Right hindlimb (tissue), 1 donor: ENCODE data around the gene CRYBA1.
"Not testable (repeated sequence)": the region's sequence is repeated elsewhere in the genome, so short reads cannot be mapped to it uniquely, and the experiment has no call there.

Experiments
- DNase-seq: peaks from one replicate; pipeline ENCODE4 v3.0.0-alpha.2; 2018

Gene CRYBA1

DNA sequence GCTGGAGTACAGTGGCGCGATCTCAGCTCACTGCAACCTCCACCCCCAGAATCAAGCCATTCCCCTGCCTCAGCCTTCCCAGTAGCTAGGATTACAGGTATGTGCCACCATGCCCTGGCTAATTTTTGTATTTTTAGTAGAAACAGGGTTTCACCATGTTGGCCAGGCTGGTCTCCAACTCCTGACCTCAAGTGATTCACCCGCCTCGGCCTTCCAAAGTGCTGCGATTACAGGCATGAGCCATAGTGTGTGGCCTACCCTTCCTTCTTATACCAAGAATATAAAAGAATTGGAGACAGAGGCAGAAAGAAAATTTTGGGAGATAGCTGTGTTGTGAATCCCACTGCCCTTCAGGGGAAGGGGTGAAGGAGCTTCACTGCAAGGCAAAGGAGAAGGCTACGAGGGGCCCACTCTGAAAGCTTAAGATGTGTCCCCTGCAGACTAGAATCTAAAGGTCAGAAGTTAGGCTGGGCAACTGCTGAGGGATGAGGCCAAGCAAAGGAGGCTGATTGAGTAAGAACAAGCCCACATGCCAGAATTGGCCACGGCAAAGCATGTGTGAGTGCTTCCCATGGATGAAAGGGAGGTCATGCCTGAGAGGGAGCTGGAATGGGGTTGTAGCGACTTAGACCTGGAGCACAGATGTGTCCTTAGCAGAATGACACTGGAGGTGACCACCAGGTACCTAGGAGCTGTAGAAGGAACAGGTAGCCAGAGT, 8.4 kb upstream of the CRYBA1 start:
- DNase-seq, result no peak

DNA sequence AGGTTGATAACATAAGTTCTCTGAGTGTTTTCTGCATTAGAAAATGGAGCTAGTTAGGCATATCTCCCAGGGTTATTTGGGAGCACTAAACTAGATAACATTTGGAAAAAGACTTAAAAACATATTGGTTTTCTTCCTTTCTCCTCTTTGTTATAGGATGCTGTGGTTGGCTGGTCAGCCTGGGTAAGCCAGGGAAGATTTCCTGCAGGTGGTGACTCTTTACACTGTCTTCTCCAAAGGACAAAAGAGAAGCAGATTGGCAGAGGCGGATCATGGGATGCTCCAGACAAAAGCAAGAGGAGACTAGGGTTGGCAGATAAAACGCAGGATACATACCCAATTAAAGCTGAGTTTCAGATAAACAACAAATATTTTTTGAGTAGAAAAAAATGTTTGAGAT, 6.2 kb upstream of the CRYBA1 start:
- DNase-seq, result no peak

DNA sequence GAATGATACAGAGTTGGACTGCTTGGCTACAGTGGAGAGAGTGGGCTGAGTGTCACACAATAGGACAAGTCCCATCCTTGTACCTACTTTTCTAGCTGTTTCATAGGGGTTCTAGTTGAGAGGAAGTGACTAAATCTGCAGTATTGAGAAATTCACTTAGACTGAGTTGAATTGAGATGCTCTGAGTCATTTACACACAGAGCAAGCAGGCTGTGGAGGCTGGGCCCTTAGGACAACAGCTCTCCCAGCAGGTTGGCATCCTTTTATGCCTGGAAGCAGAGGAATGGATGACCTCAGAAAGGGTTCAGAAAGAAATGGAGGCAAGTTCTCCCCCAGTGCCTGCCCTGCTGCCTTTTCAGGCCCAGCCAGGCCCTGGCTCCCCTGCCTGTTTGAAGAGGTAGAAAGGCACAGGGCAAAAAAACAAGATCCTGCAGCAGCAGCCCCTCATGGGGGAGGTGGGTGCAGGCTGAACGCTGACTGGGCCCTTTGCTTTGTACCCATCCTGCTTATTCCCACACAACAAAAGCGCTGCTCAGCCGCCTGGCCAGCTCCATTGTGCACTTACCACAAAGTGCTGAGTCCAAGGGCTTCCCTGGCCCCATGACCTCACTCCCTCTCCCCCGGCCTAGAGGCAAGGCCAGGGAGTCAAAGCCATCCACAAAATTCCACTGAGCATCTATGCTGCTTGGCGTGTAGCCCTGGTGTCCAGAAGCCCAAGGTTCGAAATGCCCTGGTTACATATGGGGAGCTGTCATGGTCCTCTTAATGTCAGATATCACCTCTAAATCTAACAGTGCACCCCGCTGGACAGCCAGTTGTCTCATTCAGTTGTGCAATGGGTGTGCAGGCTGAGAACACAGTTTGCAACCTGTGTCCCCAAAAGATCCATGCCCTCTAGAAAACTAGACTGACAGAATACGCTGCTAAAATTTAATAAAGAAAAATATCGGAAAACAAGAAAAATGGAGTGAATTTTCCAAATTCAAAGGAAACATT, 5.4 kb upstream of the CRYBA1 start:
- no peak for DNase-seq

DNA sequence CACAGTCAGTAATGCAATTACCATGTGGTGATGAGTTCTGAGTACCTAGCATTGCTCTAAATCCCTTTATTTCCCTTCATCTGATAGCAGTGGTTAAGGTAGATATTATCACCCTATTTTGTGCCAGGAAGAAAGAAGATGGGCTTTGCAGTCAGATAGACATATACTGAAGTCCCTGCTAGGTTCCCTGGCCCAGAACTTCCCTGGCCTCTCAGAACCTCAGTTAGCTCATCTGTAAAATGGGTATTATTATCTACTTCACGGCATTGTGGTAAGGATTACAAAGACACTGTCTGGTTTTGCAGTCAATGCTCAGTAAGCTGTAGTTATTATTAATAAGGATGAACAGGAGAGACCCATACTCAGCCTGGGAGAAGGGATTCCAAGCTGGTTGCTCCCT, 4.6 kb upstream of the CRYBA1 start:
- DNase-seq, result no peak

DNA sequence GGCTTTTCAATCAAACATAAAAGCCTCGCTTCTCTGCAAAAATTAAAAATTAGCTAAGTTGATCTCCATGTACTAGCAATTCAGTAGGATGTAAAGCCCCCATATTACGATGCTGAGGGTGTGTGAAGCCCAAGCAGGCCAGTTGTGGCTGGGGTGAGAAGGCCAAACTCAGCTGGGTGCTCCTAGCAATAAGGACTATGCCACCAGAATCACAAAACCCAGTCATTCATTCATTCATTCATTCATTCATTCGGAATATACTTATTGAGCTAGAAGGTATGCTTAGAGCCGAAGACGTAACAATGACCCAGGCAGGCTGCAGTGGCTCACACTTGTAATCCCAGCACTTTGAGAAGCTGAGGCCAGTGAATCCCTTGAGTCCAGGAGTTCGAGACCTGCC, 3.9 kb upstream of the CRYBA1 start:
- no peak for DNase-seq

DNA sequence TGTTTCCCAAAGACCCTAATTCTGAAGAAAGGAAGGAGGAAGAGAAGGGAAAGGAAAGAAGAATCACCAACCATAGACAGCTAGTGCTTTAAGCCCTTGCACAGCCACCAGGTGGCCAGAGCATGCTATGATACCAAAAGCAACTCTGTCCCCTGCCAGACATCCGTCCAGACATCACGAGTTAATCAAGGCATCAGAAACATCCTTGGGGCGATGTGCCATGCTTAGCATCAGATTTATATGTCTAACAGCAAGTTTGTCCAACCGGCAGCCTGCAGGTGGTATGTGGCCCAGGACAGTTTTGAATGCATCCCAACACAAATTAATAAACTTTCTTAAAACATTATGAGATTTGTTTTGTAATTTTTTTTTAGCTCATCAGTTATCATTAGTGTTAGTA, 2.9 kb upstream of the CRYBA1 start:
- no peak for DNase-seq

DNA sequence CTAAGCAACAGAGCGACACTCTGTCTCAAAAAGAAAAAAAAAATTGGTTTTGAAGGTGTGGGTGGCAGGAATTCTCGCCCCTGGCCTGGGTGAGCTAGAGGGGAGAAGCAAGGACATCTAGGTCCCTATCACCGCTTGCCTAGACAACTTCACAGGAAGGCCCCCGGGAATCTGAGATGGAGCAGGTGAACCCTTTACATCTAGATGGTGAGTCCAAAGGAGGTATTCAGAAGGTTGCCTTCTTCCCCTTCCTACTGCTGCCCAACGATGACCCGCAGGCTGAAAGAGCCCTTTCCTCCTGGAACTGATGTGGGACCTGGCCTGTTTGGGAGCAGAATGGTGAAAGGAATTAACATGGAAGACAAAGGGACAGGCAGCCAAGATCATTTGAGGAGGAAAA, 1.3 kb upstream of the CRYBA1 start:
- DNase-seq, result no peak

DNA sequence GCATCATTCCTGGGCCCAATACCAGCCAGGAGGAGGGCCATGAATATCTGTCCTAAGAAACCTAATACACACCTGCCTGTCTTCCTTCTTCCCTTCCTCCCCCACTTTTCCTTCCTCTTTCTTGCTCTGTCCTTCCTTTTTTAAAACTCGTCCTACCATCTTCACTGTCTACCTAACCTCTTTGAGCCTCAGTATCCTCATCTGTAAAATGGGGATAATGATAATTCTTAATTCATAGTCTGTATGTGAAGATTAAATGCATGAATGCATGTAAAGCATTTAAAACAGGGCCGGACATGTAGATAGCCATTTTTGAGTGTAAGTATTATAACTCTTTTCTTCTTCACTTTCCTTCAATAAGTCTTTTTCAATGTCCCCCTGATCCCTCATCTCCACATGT, 560 bp downstream of the CRYBA1 start:
- no peak for DNase-seq

DNA sequence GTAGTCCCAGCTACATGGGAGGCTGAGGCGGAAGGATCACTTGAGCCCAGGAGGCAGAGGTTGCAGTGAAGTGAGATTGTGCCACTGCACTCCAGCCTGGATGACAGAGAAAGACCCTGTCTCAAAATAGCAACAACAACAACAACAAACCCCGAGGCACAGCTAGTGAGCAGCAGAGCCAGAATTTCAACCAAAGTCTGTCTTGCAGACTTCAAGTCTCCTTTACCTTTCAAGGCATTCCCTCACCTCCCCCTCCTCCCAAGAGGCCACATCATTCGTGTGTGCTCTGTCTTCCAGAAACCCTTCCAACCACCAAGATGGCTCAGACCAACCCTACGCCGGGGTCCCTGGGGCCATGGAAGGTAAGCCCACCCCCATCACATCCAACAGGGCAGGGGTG, 2.2 kb downstream of the CRYBA1 start:
- DNase-seq, result no peak

DNA sequence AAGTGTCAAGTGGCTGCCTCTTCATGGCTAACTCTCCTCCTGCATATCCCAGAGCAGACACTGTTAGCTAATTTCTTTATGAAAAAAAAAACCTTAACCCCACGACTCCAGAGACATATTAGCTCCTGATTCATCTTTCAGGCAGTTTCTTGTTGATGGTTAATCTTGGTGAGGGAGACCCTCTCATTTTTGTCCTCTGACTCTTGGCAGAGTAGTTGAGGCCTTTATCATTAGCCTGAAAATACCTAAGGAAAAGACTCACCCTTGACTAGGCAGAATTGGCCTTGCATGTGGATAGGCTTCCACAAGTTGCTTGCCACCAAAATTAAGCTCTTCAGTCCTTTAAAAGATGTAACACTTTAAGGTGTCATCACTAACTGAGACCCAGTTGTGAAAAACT, 4.0 kb downstream of the CRYBA1 start:
- no peak for DNase-seq

DNA sequence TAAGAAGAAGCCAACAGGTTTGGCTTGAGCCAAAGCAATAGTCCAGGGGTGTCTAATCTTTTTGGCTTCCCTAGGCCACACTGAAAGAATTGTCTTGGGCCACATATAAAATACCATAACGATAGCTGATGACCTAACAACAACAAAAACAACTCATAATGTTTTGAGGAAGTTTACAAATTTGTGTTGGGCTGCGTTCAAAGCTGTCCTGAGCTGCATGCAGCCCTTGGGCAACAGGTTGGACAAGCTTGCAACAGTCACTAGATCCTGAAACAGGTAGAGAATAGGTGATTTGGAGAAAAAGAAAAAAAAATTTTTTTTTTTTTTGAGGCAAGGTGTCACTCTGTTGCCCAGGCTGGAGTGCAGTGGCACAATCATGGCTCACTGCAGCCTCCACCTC, 4.5 kb downstream of the CRYBA1 start:
- no peak for DNase-seq

DNA sequence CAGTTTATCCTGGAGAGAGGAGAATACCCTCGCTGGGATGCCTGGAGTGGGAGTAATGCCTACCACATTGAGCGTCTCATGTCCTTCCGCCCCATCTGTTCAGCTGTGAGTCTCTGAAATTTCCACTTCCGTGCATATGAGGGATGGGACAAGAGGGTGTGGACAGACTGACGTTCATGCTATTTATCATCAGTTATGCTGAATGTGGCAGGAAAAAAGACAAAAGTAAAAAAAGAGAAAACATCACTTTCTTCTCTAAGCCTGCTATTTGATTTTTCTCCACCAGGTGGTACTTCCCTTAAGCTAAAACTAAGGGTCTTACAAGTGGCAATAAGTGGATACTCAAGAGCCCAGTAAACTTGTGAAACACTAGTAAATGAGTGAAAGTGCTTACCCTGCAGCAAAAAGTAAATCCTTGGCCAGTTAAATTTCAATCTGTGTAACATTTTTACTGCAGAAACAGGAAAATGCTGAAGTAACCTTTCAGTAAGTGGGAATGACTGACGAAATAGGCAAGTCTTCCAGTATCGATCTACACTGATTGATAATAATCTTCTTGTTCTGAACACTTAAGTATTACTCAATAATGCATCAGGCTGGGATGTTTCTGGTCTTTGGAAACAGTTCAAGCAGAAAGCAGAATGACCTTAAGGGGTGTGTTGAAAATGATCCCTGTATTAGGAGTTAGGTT, 5.6 kb downstream of the CRYBA1 start:
- DNase-seq, result no peak

DNA sequence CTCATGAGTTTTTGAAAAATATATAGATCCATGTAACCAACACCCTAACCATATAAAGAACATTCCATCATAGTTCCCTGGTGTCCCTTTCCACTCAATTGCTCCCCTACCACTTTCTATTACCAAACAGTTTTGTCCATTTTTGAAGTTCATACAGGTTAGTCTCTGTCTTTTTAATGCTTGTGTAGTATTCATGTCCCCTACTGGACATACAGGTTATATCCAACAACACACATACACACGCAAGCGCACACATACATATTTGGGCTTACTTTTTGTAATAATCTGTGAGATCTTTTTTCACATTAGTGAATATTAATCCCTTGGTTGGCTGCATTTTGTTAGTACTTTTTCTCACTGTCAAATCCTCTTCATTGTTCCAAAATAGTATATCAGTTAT, 6.4 kb downstream of the CRYBA1 start:
- DNase-seq, result no peak

DNA sequence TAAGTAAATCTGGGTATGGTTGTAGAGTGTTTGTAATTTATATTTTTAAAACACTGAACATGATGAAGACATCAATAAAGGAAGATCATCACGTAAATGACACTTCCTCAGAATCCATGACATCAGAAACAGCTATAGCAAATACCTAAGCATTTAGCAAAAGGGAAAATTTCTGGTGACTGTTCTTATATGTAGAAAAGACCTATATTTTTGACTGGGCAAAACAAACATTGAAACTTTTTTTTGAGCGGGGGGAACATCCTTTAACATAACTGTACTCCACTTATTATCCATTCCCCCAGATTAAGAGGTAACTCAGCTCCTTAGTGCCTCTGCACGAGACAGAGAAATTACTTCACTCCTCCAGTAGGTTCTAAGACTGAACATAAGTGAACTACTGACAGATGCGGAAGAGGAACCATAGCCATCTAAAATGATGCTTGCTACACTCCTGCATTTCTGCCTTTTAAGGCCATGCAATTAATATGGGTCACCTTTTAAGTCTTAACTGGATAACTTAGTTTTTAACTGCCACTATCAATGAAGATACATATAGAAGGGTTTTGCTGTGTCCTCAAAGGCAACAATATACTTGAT, 9.4 kb downstream of the CRYBA1 start:
- no peak for DNase-seq

DNA sequence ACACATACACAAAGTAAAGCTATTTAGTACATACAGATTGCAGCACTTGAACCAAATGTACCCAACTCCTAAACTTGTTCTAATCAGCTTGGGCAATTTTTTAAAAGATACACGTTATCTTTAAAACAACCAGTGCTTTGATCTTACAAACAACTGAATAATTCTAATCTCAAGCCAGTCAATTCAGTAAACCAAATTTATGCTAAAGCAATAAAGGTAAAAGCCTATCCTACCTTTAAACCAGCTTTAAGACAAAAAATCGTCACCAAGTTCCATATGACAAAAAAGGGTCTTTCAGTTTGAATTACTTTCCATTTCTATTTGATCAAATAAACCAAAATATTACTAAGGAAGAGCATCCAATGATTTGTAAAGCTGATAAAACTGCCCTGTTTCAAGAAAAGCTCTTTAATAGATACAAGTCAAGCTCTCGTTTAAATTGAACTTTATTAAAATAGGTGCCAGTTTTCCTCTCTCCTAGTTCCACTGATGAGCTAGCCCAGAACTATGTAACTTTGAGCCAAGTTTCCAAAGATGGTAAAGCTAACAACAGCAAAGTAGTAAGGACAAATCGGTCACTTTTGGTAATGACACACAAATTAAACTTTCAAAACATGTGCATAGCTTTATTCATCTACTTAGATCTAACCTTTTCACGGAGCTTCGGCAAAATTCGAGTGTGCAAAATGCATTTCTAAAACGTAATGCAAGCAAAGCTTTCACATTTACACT, 10.2 kb downstream of the CRYBA1 start:
- DNase-seq, result no peak

DNA sequence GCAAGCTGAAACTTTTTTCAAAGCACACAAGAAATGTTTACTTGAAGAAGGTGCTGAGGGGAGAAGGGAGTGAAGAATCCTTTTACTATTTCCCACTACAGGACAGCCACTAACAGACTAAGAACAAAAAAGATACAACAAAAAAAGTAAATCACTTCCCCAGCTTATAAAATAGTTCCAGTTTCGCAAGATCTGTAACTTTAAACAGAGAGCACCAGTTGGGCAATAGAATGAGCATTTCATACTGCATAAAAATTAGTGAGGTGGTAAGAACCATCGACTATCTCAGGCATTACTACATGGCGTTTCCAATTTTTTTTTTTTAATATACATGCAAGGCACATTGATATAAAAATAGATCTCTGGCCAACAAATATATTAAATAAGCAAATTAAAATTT, 11.1 kb downstream of the CRYBA1 start:
- no peak for DNase-seq

DNA sequence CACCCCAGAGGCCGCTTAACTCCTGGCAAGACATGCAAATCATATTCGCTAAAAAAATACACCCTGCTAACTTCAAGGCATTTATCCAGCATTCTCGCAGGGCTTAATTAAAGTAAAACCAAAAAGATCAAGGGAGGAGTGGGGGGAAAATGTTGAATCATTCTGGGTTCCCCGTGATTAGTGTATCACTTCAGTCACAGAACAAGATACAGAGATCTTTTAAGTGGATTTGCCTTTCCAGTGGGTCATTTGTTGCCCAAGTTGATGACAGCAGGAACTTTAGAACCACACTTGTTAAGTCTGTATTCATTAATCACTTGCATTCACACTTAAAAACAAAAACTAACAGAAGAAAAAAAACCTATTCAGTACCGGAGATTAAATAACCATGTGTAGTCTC, 17.3 kb downstream of the CRYBA1 start:
- DNase-seq, result no peak

DNA sequence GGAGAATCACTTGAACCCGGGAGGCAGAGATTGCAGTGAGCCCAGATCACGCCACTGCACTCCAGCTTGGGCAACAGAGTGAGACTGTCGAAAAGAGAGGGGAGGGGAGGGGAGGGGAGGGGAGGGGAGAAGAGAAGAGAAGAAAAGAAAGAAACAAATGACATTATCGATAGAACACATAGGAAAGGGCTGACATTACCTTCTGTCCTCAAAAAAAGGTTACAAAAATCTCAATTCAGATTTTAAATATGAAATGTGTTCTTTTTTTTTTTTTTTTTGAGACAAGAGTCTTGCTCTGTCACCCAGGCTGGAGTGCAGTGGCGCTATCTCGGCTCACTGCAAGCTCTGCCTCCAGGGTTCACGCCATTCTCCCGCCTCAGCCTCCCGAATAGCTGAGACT, 25.3 kb downstream of the CRYBA1 start:
- not testable (repeated sequence) for DNase-seq

DNA sequence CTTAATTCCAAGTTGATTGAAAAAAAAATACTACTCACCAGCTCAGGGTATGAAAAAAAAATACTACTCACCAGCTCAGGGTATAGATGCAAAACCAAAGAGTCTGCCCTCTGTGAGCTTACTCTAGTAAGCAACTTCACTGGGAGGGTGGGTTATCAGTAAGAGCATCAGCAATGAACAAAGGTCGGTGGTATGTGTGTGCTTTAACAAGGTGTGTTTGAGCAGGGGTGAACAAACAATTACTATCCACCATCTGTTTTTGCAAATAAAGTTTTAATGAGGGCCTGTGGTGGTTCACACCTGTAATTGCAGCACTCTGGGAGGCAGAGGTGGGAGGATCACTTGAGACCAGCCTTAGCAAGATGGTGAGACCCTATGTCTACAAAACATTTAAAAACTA, 27.3 kb downstream of the CRYBA1 start:
- no peak for DNase-seq

DNA sequence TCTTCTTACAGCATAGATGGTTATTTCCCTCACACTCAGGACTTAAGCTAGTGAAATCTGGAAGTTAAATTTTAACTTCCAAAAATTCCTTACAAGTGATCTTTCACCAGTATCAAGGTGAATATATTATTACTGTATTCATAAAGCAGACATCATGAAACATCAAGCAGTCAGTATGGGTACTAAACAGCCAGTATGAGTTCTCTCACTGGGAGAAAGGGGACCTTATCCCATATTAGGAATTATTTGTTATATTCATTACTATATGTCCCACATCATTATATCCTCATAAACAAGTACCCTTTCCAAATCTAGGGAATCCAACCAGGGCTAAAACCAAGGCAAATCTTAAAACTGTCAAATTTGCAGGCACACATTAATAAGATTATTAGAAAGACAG, 32.0 kb downstream of the CRYBA1 start:
- no peak for DNase-seq

DNA sequence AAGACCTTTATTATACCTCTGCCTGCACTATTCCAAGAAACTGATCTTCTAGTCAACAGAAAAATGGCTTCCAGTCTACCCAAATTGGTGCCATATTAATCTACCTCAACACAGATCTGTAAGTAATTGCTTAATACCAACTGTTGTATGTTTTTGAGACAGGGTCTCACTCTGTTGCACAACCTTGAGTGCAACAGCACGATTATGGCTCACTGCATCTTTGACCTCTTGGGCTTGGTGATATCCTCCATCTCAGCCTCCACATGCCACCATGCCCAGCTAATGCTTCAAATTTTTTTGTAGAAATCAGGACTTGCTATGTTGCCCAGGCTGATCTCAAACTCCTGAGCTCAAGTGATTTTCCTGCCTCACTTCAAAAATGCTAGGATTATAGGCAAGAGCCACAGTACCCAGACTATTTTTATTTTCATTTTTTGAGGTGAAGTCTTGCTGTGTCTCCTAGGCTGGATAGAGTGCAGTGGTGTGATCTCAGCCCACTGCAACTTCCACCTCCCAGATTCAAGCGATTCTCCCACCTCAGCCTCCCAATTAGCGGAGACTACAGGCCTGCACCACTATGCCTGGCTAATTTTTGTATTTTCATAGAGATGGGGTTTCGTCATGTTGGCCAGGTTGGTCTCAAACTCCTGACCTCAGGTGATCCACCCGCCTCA, 32.9 kb downstream of the CRYBA1 start:
- no peak for DNase-seq

DNA sequence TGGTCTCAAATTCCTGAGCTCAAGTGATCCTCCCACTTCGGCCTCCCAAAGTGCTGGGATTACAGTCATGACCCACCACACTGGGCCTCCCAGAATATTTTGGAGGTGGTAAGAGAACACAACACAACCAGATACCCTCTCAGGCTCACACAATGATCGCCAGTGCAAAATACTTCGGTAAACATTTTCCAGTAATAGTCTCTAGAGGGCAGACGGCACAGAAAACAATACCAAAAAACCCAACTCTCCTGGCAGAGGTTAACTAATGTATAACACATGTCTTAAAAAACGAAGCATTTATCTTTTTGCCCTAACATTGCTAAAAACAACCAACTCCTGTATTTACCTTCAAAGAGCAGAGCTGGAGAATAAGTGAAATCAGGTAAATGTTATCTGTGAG, 36.8 kb downstream of the CRYBA1 start:
- DNase-seq, result no peak
